ENCODE data around the gene AKNA. TPM values are rescaled to one million over a fixed set of nuclear protein-coding genes. Genes with fewer than 3 reads are reported as not detected.

The AKNA gene
- total RNA-seq, 1 experiment from 2014 or later, result 20.6 TPM

GRCh38 chr9:114341991-114342390 is 45.8 kb downstream of the AKNA start:
- H3K9me3 ChIP-seq (ENCODE audit: control insufficient read depth in 1 of 2, insufficient read depth in 1 of 2, low read depth in 1 of 2, low read length in 2 of 2), result no peaks in the 10 kb centered on the region
- TF ChIP-seq ATF3 (IDR thresholded peaks at IDR 0.05) (no peak), CBX3 (IDR thresholded peaks at IDR 0.05; ENCODE audit: low read depth) (no peak), SRF (IDR thresholded peaks at IDR 0.05; ENCODE audit: low read depth) (no peak)
- no peaks in the 10 kb centered on the region for H3K27me3 ChIP-seq (ENCODE audit: insufficient read depth, low read length)
- ATAC-seq (no peak), DNase-seq (ENCODE audit: low read depth, low spot score) (no peak)
- no peak overlapping the region for H3K27ac ChIP-seq (ENCODE audit: low read depth, low read length)
- no peak overlapping the region for H3K9ac ChIP-seq (ENCODE audit: low read length)
- peaks cover 0 to 2% of the 10 kb centered on the region in 2 experiments; a peak in 1 of 4 replicates for H3K36me3 ChIP-seq (ENCODE audit: control insufficient read depth in 1 of 2, insufficient read depth in 2 of 2, low read length in 2 of 2)
- H3K79me2 ChIP-seq (ENCODE audit: insufficient read depth, low read length), result no peaks in the 10 kb centered on the region
- no peak overlapping the region for H3K4me3 ChIP-seq (replicated peaks in 1 of 2; ENCODE audit: low read depth in 1 of 2, low read length in 2 of 2)
- ChIA-PET CTCF (no interaction called here), POLR2A (no interaction called here), RAD21 (ENCODE audit: low non-redundant PET in 1 of 2, low total read pairs in 2 of 2, uncharacterized antibody in 2 of 2, unreplicated experiment in 2 of 2) (no interaction called here)
- H3K4me2 ChIP-seq (ENCODE audit: low read length), result no peak overlapping the region
- no peaks in the 10 kb centered on the region for H3K4me1 ChIP-seq (ENCODE audit: control insufficient read depth in 1 of 2, insufficient read depth in 2 of 2, low read length in 2 of 2)
- no peak overlapping the region for H2AFZ ChIP-seq (ENCODE audit: low read depth, low read length, poor library complexity, severe bottlenecking)
- no peaks in the 10 kb centered on the region for H3K9me2 ChIP-seq (ENCODE audit: insufficient read depth)
- BruUV-seq (replicated peaks), result no TSS peak
- H4K20me1 ChIP-seq (ENCODE audit: insufficient read depth), result no peaks in the 10 kb centered on the region
- intact Hi-C loops (cut with micrococcal nuclease), result no loop called here

GRCh38 chr9:114341152-114341830 is 46.5 kb downstream of the AKNA start:
- ChIA-PET RAD21 (ENCODE audit: low non-redundant PET in 1 of 2, low total read pairs in 2 of 2, uncharacterized antibody in 2 of 2, unreplicated experiment in 2 of 2) (no interaction called here), CTCF (no interaction called here), POLR2A (no interaction called here)
- H3K36me3 ChIP-seq (ENCODE audit: control insufficient read depth in 1 of 2, insufficient read depth in 2 of 2, low read length in 2 of 2), result peaks cover 0 to 2% of the 10 kb centered on the region in 2 experiments; a peak in 1 of 4 replicates
- H3K27ac ChIP-seq (ENCODE audit: low read depth, low read length), result no peak overlapping the region
- H3K9ac ChIP-seq (ENCODE audit: low read length), result no peak overlapping the region
- H3K9me3 ChIP-seq (ENCODE audit: control insufficient read depth in 1 of 2, insufficient read depth in 1 of 2, low read depth in 1 of 2, low read length in 2 of 2), result no peaks in the 10 kb centered on the region
- no peaks in the 10 kb centered on the region for H3K4me1 ChIP-seq (ENCODE audit: control insufficient read depth in 1 of 2, insufficient read depth in 2 of 2, low read length in 2 of 2)
- H3K79me2 ChIP-seq (ENCODE audit: insufficient read depth, low read length), result no peaks in the 10 kb centered on the region
- ATAC-seq (no peak), DNase-seq (ENCODE audit: low read depth, low spot score) (no peak)
- H4K20me1 ChIP-seq (ENCODE audit: insufficient read depth), result no peaks in the 10 kb centered on the region
- H2AFZ ChIP-seq (ENCODE audit: low read depth, low read length, poor library complexity, severe bottlenecking), result no peak overlapping the region
- H3K9me2 ChIP-seq (ENCODE audit: insufficient read depth), result no peaks in the 10 kb centered on the region
- intact Hi-C loops (cut with micrococcal nuclease), result no loop called here
- no peak overlapping the region for H3K4me2 ChIP-seq (ENCODE audit: low read length)
- H3K27me3 ChIP-seq (ENCODE audit: insufficient read depth, low read length), result no peaks in the 10 kb centered on the region
- no peak overlapping the region for H3K4me3 ChIP-seq (replicated peaks in 1 of 2; ENCODE audit: low read depth in 1 of 2, low read length in 2 of 2)
- no TSS peak for BruUV-seq (replicated peaks)
- no peak for TF ChIP-seq EZH2phosphoT487 (IDR thresholded peaks at IDR 0.05; ENCODE audit: borderline replicate concordance)
- no peak for TF ChIP-seq REST (IDR thresholded peaks at IDR 0.05; ENCODE audit: low read depth)
- no peak for TF ChIP-seq SRF (IDR thresholded peaks at IDR 0.05; ENCODE audit: low read depth)
- no peak for TF ChIP-seq SIN3A (IDR thresholded peaks at IDR 0.05; ENCODE audit: low read depth)
- no peak for TF ChIP-seq CTCF (IDR thresholded peaks at IDR 0.05 in 2 of 3, conservative IDR thresholded peaks at IDR 0.05 in 1 of 3; ENCODE audit: borderline replicate concordance in 1 of 3, insufficient read depth in 1 of 3, low read depth in 2 of 3, low read length in 2 of 3)
- no peak for TF ChIP-seq CBX3 (IDR thresholded peaks at IDR 0.05; ENCODE audit: low read depth)
- TF ChIP-seq ATF3 (IDR thresholded peaks at IDR 0.05), result no peak
- TF ChIP-seq EGR1 (IDR thresholded peaks at IDR 0.05; ENCODE audit: low read depth), result no peak
- TF ChIP-seq TCF7L2 (IDR thresholded peaks at IDR 0.05; ENCODE audit: borderline replicate concordance, extremely low read depth, insufficient read depth, insufficient read length), result no peak
- no peak for TF ChIP-seq MAX (IDR thresholded peaks at IDR 0.05)
- no peak for TF ChIP-seq ZNF274 (IDR thresholded peaks at IDR 0.05; ENCODE audit: low read depth, low read length)
- TF ChIP-seq JUND (IDR thresholded peaks at IDR 0.05), result no peak
